Fibroblast of villous mesenchyme (primary cell): Measurements from ENCODE around the gene SCARB1. TPM values are rescaled to one million over a fixed set of nuclear protein-coding genes. Genes with fewer than 3 reads are reported as not detected.
A peak's percentile ranks its signal among the peaks of the same experiment; 100 is the strongest.

Experiments
- DNase-seq: peaks from one replicate; pipeline ENCODE4 v3.0.0-alpha.2; 2010; ENCODE audit warnings: low read depth
- H3K4me3 ChIP-seq: 2 replicates; pipeline ENCODE4 v1.5.1; 2011; ENCODE audit warnings: low read depth, mild to moderate bottlenecking, low read length
- CTCF ChIP-seq: IDR thresholded peaks from 2 replicates; pipeline ENCODE4 v1.5.1; 2012; ENCODE audit warnings: low read depth, mild to moderate bottlenecking, low read length; ENCODE audit not compliant: insufficient read depth
- total RNA-seq: library from RNA; depleted of rRNA; stranded (reverse); fragments of >200 nt; gene quantifications from 2 replicates; pipeline ENCODE4 v1.2.3, GENCODE V29; 2012

The SCARB1 gene
- total RNA-seq, 1 donor = 28.5 TPM

GRCh38 chr12:124819525-124819924 is 44.1 kb downstream of the SCARB1 start:
- H3K4me3 ChIP-seq = no peak overlapping the region
- no peak for TF ChIP-seq CTCF
- no peak for DNase-seq

GRCh38 chr12:124819080-124819479 is 44.6 kb downstream of the SCARB1 start:
- no peak for DNase-seq
- H3K4me3 ChIP-seq = no peak overlapping the region
- no peak for TF ChIP-seq CTCF

- TF ChIP-seq CTCF = no peak
- no peak overlapping the region for H3K4me3 ChIP-seq
- no peak for DNase-seq
Observed at GRCh38 chr12:124817076-124818000, 46.3 kb downstream of the SCARB1 start.

GRCh38 chr12:124816295-124816854 is 47.3 kb downstream of the SCARB1 start:
- TF ChIP-seq CTCF = no peak
- no peak overlapping the region for H3K4me3 ChIP-seq
- DNase-seq = no peak

GRCh38 chr12:124814741-124815613 is 48.7 kb downstream of the SCARB1 start:
- no peak for TF ChIP-seq CTCF
- no peak overlapping the region for H3K4me3 ChIP-seq
- DNase-seq = peak; percentile 83

GRCh38 chr12:124813782-124814181 is 49.9 kb downstream of the SCARB1 start:
- no peak for DNase-seq
- TF ChIP-seq CTCF = no peak
- no peak overlapping the region for H3K4me3 ChIP-seq
